GM18907 (cell line): ENCODE measurements around the gene ZNF24.
A peak's percentile ranks its signal among the peaks of the same experiment; 100 is the strongest.

Experiments used
- ATAC-seq: cut with Tn5 transposase; IDR thresholded peaks from one replicate; pipeline ENCODE4 v1.9.1; 2021; ENCODE audit warnings: mild to moderate bottlenecking, moderate library complexity; ENCODE audit not compliant: unreplicated experiment

ZNF24 gene

GRCh38 chr18:35343936-35344735, at the start of gene ZNF24:
Gene ZNF24 (minus strand): TSS chr18:35344420. CDS start chr18:35340650, 3,770 bp downstream.
- ATAC-seq: peak; percentile 90

DNA sequence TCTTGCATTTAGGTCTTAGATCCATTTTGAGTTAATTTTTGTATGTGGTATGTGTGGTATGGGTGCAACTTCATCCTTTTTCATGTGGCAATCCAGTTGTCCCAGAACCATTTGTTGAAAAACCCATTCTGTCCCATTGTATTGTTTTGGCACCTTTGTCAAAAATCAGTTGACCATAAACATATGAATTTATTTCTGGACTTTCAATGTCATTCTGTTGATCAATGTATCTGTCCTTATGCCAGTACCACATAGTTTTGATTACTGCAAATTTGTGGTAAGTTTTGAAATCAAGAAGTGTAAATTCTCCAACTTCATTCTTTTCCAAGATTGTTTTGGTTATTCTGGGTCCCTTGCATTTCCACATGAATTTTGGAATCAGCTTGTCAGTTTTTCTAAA, 49.5 kb upstream of the ZNF24 start:
- ATAC-seq: no peak

- ATAC-seq: no peak
Measured at GRCh38 chr18:35392375-35392774, 48.2 kb upstream of the ZNF24 start.

DNA sequence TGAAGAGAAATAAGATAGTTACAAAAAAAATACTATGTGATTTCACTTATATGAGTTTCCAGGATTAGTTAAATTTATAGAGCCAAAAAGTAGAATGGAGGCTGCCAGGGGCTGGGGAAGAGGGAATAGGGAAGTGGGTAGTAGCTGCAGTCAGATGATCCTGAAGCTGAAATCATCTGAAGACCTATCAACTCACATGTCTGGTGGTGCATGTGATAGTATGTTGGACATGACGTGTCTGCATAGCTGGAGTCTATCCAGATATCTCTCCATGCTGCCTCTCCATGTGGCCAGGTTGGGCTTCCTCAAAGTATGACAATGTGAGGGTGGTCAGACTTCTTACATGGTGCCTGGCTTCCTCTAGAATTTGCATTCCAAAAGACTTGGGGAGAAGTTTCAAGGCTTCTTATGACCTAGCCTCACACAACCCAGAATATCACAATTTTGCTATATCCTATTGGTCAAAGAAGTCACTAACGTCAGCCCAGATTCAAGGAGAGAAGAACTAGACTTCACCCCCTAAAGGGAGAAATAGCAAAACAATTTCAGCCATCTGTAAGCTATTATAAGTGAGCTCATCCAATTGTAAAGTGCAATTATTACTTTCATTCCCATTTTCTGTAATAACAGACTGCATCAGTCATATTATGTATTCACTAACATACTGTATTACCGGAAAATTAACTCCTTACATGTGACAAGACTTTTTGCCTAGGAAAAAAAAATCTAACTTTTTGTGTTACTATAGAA, 46.9 kb upstream of the ZNF24 start:
- ATAC-seq: no peak

DNA sequence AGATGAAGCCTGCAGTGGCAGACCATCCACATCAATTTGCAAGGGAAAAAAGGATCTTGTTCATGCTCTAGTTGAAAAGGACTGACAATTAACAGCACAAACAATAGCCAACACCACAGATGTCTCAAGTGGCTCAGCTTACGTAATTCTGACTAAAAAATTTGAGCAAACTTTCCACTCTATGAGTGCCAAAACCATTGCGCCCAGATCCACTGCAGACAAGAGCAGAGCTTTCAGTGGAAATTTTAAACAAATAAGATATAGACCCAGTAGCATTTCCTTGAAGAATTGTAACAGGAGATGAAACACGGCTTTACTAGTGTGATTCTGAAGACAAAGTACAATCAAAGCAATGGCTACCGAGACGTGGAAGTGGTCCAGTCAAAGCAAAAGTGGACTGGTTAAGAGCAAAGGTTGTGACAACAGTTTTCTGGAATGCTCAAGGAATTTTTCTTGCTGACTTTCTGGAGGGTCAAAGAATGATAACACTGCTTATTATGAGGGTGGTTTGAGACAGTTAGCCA, 44.9 kb upstream of the ZNF24 start:
- no peak for ATAC-seq

DNA sequence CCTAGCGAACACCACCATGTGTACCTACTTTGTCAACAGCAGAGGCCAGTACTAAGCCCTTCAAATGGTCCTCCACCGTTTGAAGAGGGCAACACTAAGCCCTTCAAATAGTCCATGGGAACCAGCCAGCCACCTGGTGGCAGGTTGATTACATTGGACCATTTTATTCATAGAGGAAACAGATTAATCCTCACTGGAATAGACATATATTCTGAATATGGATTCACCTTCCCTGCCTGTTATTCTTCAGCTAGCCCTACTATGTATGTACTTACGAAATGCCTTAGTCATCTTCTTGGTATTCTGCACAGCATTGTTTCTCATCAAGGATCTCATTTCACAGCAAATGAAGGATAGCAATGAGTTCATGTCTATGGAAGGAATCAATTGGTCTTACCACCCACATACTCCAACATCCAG, 42.9 kb upstream of the ZNF24 start:
- ATAC-seq: peak; percentile 32

DNA sequence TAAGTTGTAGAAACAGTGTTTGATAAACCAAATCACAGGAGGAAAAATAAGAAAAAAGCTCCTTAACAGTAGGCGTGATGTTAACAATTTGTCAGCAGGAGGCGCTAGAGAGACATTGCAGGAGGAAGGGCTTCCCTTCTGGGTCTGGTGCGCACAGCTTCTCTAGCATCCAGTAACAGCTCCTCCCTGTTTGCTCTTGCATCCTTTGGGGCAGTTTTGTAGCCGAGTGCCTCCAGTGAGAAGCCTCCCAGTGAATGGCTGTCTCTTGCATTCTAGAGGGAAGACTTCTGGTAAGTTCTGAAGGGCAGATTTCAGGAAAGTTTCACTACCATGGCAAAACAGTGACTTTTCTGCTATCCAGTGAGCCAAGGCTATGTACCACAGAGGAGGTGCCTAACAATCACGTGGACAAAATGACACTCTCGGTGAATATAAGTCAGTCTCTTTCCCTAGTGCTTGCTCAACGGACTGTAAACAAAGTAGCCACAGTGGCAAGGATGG, 42.4 kb upstream of the ZNF24 start:
- peak; percentile 77 for ATAC-seq

DNA sequence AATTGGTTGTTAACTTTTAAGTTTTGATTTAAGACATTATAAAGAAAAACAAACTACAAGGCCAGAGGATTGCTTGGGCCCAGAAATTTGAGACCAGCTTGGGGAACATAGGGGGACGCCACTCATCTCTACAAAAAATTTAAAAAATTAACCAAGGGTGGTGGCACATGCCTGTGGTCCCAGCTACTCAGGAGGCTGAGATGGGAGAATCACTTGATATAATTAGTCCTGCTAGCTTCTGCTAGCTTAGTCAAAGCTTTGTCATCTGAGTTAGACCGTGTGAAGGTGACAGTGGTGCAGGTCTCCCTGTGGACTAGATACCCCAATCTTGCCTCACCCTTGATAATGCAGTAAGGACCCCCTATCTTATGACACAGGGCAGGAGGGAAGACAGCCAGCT, 38.9 kb upstream of the ZNF24 start:
- no peak for ATAC-seq

- no peak for ATAC-seq
Measured at GRCh38 chr18:35379421-35379820, 35.2 kb upstream of the ZNF24 start.

DNA sequence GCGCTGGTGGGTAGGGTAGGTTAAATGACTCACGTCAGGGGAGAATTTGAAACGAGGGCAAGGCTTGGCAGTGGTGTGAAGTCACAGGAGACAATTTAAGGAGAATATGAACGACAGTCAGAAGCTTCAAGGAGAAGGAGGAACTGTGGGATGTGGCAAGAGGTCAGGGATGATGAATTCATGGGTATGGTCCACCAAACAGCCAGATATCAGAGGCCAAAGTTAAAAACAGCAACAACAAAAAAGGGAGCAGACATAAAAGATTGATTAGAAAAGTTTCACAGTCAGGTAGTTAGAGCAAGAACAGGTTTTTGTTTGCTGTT, 34.3 kb upstream of the ZNF24 start:
- no peak for ATAC-seq

GRCh38 chr18:35377875-35378573, 33.8 kb upstream of the ZNF24 start:
- no peak for ATAC-seq

GRCh38 chr18:35376742-35377695, 32.8 kb upstream of the ZNF24 start, which contains the start of gene ZNF396:
Gene ZNF396 (minus strand): TSS chr18:35377337. CDS start chr18:35374292, 3,045 bp downstream.
- peak; percentile 89 for ATAC-seq

- ATAC-seq: peak; percentile 71
Measured at GRCh38 chr18:35376393-35376741, 32.1 kb upstream of the ZNF24 start.

- no peak for ATAC-seq
Measured at GRCh38 chr18:35374708-35375107, 30.5 kb upstream of the ZNF24 start.

DNA sequence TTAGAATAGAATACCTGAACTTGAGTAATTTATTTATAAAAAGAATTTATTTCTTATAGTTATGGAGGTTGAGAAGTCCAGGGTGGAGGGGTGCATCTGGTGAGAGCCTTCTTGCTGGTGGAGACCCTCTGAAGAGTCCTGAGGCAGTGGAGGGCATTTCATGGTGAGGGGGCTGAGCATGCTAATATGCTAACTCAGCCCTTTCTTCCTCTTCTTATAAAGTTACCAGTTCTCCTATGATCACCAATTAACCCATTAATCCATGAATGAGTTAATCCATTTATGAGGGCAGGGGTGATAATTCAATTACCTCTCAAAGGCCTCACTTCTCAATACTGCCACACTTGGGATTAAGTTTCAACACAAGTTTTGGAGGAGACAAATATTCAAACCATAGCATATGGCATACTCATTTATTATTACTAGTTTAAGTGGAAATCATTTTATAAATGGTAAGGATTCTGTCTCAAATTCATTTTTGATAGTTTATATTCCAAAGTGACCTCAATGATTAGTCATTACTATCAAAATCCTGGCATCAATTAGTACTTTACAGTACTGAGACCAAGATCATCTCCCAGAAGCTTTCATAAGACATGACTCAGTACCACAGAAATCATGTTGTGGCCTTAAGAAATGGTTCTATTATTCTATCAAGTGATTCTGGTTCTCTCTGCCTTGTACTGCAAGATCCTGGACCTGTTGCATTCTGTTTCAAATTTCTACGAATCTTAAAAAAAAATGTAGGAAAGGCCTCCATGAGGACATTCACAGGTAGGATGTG, 27.4 kb upstream of the ZNF24 start:
- no peak for ATAC-seq

GRCh38 chr18:35369126-35369525, 24.9 kb upstream of the ZNF24 start:
- no peak for ATAC-seq

DNA sequence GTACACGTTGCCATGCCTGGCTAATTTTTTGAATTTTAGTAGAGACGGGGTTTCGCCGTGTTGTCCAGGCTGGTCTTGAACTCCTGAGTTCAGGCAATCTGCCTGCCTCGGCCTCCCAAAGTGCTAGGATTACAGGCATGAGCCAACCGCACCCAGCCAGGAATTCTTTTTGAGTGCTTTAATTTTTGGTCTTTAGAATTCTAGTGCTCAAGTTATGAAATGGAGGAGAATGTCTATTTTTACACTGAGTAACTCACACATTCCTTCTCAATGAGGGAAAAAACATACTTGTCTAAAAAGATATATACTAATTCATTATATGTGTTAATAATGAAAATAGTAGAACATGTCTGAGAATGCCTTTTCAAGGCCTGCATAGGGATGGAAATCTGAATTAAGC, 24.4 kb upstream of the ZNF24 start:
- ATAC-seq: no peak

- ATAC-seq: no peak
Measured at GRCh38 chr18:35362531-35362930, 18.3 kb upstream of the ZNF24 start.

DNA sequence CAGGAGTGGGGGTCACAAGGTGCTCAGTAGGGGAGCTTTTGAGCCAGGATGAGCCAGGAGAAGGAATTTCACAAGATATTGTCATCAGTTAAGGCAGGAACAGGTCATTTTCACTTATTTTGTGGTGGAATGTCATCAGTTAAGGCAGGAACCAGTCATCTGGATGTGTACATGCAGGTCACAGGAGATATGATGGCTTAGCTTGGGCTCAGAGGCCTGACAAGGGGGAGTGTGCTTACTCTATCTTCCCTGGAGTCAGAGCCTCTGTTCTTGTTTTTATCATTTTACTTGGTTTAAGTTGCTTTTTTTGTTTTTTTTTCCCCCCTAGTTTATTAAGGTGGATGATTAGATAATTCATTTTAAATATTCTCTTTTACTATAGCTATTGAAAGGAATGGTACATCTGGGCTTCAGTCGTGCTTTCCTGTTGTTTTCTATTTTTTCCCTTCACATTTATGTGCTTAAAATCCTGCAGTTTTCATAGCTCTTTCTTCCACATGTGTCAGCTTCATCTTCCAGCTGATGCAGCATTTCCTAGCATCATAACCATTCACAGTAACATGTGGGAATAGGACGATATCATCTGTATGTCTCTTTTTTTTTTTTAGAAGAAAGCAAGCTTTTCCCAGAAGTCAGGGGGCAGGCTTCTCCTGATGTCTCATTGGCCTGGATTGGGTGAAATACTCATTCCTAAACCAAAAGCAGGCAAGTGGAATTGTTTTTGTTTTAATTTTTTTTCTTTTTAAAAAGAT, 17.5 kb upstream of the ZNF24 start:
- no peak for ATAC-seq
